SH-SY5Y (cell line): ENCODE data around the gene ADAMTS14.

Experiments
- GATA2 ChIP-seq: IDR thresholded peaks from 2 replicates; pipeline ENCODE4 v1.6.1; 2011; ENCODE audit warnings: mild to moderate bottlenecking, low read depth, low read length
- GATA3 ChIP-seq: IDR thresholded peaks from 2 replicates; pipeline ENCODE4 v1.6.1; 2011; ENCODE audit warnings: low read depth, mild to moderate bottlenecking, low read length, moderate library complexity

DNA sequence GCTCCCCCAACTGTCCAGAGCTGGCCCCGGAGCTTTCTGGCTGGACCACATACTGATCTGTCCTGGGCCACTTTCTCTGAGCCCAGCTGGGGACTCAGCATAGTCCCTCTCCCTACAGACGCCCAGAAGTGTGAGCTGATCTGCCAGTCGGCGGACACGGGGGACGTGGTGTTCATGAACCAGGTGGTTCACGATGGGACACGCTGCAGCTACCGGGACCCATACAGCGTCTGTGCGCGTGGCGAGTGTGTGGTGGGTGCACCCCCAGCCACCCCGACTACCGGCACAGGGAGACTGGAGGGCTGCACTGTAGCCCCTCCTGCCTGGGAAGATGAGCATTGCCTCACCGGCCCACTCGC lies 71.1 kb downstream of the ADAMTS14 start:
- TF ChIP-seq GATA2 (no peak), GATA3 (no peak)
